ENCODE measurements around the gene RBM28. TPM values are rescaled to one million over a fixed set of nuclear protein-coding genes. Genes with fewer than 3 reads are reported as not detected.

RBM28 gene
- total RNA-seq, 1 experiment from 2014 or later: 70.0 TPM

- no peak overlapping the region for H4K91ac ChIP-seq (ENCODE audit: insufficient read length, low read depth, low read length)
- no peak overlapping the region for H3K9ac ChIP-seq (ENCODE audit: extremely low read depth, insufficient read length, low read length)
- no peak overlapping the region for H3K4ac ChIP-seq (ENCODE audit: low read depth, low read length)
- Mint-ChIP-seq H3K9me3 (no peaks in the 10 kb centered on the region), H3K27me3 (ENCODE audit: low read depth) (peaks cover 87% of the 10 kb centered on the region), H3K4me3 (no peak overlapping the region), H3K4me1 (peaks cover 10 to 23% of the 10 kb centered on the region in 2 experiments), H3K27ac (no peak overlapping the region), H3K36me3 (ENCODE audit: insufficient read depth in 1 of 3, low read depth in 3 of 3) (no peaks in the 10 kb centered on the region; a peak in 1 of 7 replicates)
- no peak overlapping the region for H3K4me2 ChIP-seq (ENCODE audit: insufficient read depth, insufficient read length, low read length)
- no CpG with 5 or more reads among the region's 2 CpGs for WGBS (ENCODE audit: extremely low coverage, insufficient read length, low lambda C conversion rate)
- H3T11ph ChIP-seq (ENCODE audit: low read length): no peak overlapping the region
- no peak overlapping the region for H3K18ac ChIP-seq (ENCODE audit: insufficient read length, low read depth, low read length)
- H3K79me1 ChIP-seq (ENCODE audit: insufficient read depth, low read depth, low read length, poor library complexity, severe bottlenecking): no peaks in the 10 kb centered on the region
- H4K20me1 ChIP-seq (ENCODE audit: control insufficient read depth, insufficient read depth, insufficient read length): no peaks in the 10 kb centered on the region
- H3K27me3 ChIP-seq (ENCODE audit: insufficient read depth, low read length): peaks cover 12% of the 10 kb centered on the region; the same call in 1 of the 2 replicates
- no peak overlapping the region for H2BK120ac ChIP-seq (ENCODE audit: low read depth, low read length, poor library complexity, severe bottlenecking)
- H2AK5ac ChIP-seq (ENCODE audit: insufficient read length, low read length): no peak overlapping the region
- H2BK5ac ChIP-seq (ENCODE audit: insufficient read length, low read length): no peak overlapping the region
- no peak overlapping the region for H2BK15ac ChIP-seq (ENCODE audit: low read depth, low read length)
- DNase-seq: no peak
- 0 out of 2 replicates have a peak, but pooled peaks cover 1% of the 10 kb centered on the region for H3K79me2 ChIP-seq (ENCODE audit: insufficient read depth, low read length)
- H4K8ac ChIP-seq (replicated peaks; ENCODE audit: insufficient read length, low read depth, low read length): no peak overlapping the region
- H2BK20ac ChIP-seq (ENCODE audit: low read depth, low read length, poor library complexity, severe bottlenecking): no peak overlapping the region
- H3K9me3 ChIP-seq (ENCODE audit: control insufficient read depth, low read depth, low read length): no peaks in the 10 kb centered on the region
- H2BK12ac ChIP-seq (ENCODE audit: insufficient read length, low read depth, low read length): no peak overlapping the region
- no peak overlapping the region for H3K14ac ChIP-seq (ENCODE audit: insufficient read depth, low read length)
- no peaks in the 10 kb centered on the region for H3K4me1 ChIP-seq (ENCODE audit: insufficient read depth, low read length)
- no peak overlapping the region for H4K5ac ChIP-seq (ENCODE audit: insufficient read length, low read depth, low read length)
- TF ChIP-seq CTCF (conservative IDR thresholded peaks at IDR 0.05): no peak
- H3K23me2 ChIP-seq (ENCODE audit: insufficient read length, low read depth, low read length, poor library complexity, severe bottlenecking): peaks cover 8% of the 10 kb centered on the region
- H3K56ac ChIP-seq (ENCODE audit: insufficient read length, low read depth, low read length): no peak overlapping the region
- no peak overlapping the region for H2AFZ ChIP-seq (ENCODE audit: low read length)
- H3K23ac ChIP-seq (ENCODE audit: insufficient read length, low read depth, low read length): no peak overlapping the region
- H3K27ac ChIP-seq (ENCODE audit: insufficient read length, low read depth, low read length): no peak overlapping the region
Observed at GRCh38 chr7:128356546-128357216, 13.0 kb upstream of the RBM28 start.
